NK-92 (cell line): ENCODE data around the gene CLCN7.

ENCODE experiments used
- DNase-seq: peaks from one replicate; lab custom pipeline; 2025; ENCODE audit not compliant: unreplicated experiment; lab: John Stamatoyannopoulos, UW

Gene CLCN7

DNA sequence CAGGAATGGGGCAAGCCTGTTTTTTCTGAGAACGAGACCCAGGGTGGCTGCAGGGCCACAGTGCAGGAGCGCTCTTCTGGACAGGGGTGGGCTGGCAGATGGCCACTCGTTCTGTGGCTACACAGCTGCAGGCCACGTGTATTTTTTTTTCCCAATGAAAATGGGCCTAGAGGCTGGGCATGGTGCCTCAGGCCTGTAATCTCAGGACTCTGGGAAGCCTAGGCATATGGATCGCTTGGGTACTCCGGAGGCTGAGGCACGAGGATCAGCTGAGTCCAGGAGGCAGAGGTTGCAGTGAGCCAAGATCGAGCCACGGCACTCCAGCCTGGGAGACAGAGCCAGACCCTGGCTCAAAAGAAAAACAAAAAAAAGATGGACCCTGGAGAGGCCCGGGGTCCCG is 67.1 kb downstream of the CLCN7 start:
- no peak for DNase-seq

DNA sequence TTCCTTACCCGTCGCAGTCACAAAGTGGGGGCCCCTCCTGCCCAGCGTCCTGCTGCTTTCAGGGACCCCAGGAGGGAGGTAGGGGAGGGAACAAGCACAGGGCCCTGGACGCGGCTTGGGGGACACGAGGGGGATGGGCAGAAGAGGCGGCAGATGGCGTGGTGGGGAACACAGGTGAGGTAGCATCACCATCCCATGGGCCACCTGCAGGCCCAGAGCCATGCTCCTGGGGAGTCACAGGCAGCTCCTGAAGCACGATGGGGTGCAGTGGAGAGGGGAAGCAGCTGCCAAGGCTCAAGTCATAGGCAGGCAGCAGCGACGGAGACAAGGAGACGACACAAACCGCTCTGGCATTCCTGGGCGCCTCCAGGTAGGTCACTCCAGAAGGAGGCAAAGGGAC is 71.1 kb downstream of the CLCN7 start:
- DNase-seq: no peak

DNA sequence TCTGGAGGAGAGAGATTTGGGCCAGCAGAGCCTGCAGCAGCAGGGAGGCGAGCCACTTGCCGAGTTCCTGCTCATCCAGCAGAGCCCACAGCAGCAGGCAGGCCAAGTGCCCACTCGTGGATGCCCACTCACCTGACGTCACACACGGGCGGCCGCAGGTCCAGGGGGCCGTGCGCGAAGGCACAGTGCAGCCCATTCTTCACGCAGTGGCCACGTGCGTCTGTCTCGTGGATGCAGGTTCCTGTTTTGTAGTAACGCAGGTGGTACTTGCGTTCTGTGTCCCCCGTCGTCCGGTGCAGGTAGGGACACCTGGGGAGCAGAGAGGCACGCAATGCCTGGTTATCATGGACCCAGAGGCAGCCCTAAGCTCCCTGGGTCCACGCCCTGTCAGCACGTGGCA is 71.8 kb downstream of the CLCN7 start:
- no peak for DNase-seq

DNA sequence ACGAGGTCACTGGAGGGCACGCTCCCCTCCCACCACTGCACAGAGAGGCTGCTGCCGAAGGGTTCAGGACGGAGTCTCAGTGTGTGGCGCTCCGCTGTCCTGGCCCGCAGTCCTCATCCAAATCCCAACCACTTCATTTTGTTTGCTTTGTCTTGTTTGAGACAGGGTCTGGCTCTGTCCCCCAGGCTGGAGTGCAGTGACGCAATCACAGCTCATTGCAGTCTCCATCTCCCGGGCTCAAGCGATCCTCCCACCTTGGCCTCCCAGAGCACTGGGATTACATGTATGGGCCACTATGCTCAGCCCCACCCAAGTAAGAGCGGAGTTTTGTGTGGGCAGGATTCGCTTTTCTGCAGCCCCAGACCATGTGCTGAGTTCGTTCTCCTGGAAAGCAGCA is 73.1 kb downstream of the CLCN7 start:
- DNase-seq: no peak

DNA sequence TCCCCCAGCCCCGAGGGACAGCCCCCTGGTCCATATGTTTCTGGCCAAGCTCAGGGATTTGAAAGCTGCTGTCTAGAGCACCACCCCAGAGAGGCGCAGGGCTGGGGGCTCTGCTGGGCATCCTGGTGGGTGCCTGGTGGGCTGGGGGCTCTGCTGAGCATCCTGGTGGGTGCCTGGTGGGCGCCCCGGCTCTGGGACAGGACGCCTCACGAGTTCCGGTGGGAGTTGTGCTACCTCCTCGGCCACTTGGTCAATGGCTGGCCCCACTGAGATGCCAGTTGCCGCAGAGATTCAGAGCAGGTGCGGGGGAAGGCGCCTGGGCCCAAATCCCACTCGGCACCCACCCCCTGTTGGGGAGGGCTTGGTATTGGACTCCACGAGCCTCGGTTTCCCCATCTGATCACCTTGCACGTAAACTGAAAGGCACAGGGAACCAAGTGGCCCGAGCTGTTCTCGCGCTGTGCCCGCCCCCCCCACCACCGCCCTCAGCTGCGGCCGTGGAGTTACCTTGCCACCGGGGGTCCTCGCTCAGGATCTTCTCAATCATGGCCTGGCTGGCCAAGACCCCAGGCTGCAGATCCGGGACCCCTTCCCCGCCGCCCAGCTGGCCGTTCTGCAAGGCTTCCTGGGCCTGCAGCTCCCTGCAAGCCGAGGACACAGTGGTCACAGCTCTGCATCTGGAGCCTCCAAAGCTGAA is 73.6 kb downstream of the CLCN7 start:
- no peak for DNase-seq

GRCh38 chr16:1398826-1399581 is 75.8 kb downstream of the CLCN7 start:
- no peak for DNase-seq

- no peak for DNase-seq
Observed at GRCh38 chr16:1398351-1398750, 76.5 kb downstream of the CLCN7 start.

DNA sequence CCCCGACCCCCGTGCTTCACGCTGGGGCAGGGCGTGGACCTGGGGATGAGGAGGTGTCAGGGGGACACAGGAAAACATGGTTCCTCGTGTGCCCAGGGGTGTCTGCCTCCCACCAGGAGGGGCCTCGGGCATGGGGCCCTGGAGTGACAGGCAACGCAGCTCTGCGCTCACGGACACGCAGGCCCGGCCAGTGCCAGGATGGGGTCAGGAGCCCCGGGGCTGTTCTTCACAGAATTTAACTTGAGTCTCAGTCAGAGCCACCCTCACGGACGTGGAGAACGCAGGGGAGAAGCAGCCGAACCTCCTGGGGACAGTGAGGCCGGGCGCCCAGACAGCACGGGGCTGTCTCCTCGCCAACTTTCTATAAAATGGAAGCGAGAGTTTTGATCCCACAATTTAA is 77.0 kb downstream of the CLCN7 start:
- DNase-seq: no peak

GRCh38 chr16:1395444-1396031 is 79.3 kb downstream of the CLCN7 start:
- no peak for DNase-seq
